SH-SY5Y (cell line): Measurements from ENCODE around the gene ESRRA.

ENCODE experiments used
- GATA2 ChIP-seq: IDR thresholded peaks from 2 replicates; pipeline ENCODE4 v1.6.1; 2011; ENCODE audit warnings: mild to moderate bottlenecking, low read depth, low read length
- GATA3 ChIP-seq: IDR thresholded peaks from 2 replicates; pipeline ENCODE4 v1.6.1; 2011; ENCODE audit warnings: low read depth, mild to moderate bottlenecking, low read length, moderate library complexity

ESRRA gene

GRCh38 chr11:64284962-64285884 lies 20.1 kb upstream of the ESRRA start, which contains the start of gene GPR137:
Gene GPR137, plus strand, starts transcription at chr11:64285848. Its CDS starts 677 bp downstream, at chr11:64286525.
- peak; percentile 63 for TF ChIP-seq GATA2
- no peak for TF ChIP-seq GATA3

GRCh38 chr11:64285885-64286800 lies 19.2 kb upstream of the ESRRA start:
- TF ChIP-seq GATA2 (no peak), GATA3 (no peak)

- TF ChIP-seq GATA3 (no peak), GATA2 (no peak)
Observed at GRCh38 chr11:64286801-64287159, 18.5 kb upstream of the ESRRA start.

- TF ChIP-seq GATA3 (no peak), GATA2 (no peak)
Observed at GRCh38 chr11:64287676-64288352, 17.5 kb upstream of the ESRRA start.

- TF ChIP-seq GATA2 (no peak), GATA3 (no peak)
Observed at GRCh38 chr11:64288353-64288750, 17.0 kb upstream of the ESRRA start.

- TF ChIP-seq GATA3 = no peak
- TF ChIP-seq GATA2 = no peak
Observed at GRCh38 chr11:64289002-64289564, 16.2 kb upstream of the ESRRA start.

GRCh38 chr11:64290352-64291261 lies 14.7 kb upstream of the ESRRA start:
- TF ChIP-seq GATA3 (no peak), GATA2 (no peak)

GRCh38 chr11:64291262-64291751 lies 14.0 kb upstream of the ESRRA start, which contains the start of gene KCNK4:
Gene KCNK4, plus strand, starts transcription at chr11:64291302. Its CDS starts 1,717 bp downstream, at chr11:64293019.
- TF ChIP-seq GATA2 (peak; percentile 60), GATA3 (no peak)

- no peak for TF ChIP-seq GATA2
- no peak for TF ChIP-seq GATA3
Observed at GRCh38 chr11:64291752-64292459, 13.4 kb upstream of the ESRRA start.

GRCh38 chr11:64292460-64293254 lies 12.7 kb upstream of the ESRRA start:
- no peak for TF ChIP-seq GATA3
- no peak for TF ChIP-seq GATA2

- TF ChIP-seq GATA2 = no peak
Observed at GRCh38 chr11:64294774-64295173, 10.6 kb upstream of the ESRRA start.

GRCh38 chr11:64295760-64296159 lies 9.6 kb upstream of the ESRRA start:
- TF ChIP-seq GATA3 (no peak), GATA2 (no peak)

- TF ChIP-seq GATA3 (no peak), GATA2 (no peak)
Observed at GRCh38 chr11:64296236-64296635, 9.1 kb upstream of the ESRRA start.
